Stimulated activated CD4-positive, alpha-beta T cell treated with anti-CD3 and anti-CD28 coated beads, Interleukin-1b, Interleukin-23, amount 100 ng/mL, for 48 hours (primary cell): ENCODE results near the gene ANKDD1A.

Experiments used
- DNase-seq: peaks from one replicate; pipeline ENCODE4 v3.0.0-alpha.2; 2020

ANKDD1A gene

DNA sequence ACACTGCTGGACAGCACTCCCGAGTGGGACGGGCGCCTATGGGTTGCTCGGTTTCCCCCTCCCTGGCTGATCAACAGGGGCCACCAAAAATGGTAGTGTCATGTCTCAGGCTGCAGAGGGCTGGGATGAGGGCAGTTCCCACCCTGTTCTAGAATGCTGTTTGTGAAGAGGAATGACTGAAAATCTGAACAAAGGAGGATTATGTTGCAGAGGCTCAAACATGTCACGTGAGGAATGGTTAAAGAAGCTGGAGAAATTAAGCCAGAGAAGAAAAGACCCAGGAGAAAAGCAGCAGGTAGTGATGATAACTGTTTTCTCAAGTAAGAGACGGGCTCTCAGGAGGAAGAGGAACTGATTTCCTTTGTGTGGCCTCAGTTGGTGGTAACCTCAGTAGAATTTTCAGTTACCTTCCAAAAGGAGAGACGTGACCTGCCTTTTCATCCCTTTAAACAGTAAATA lies 67.6 kb downstream of the ANKDD1A start:
- DNase-seq: no peak

DNA sequence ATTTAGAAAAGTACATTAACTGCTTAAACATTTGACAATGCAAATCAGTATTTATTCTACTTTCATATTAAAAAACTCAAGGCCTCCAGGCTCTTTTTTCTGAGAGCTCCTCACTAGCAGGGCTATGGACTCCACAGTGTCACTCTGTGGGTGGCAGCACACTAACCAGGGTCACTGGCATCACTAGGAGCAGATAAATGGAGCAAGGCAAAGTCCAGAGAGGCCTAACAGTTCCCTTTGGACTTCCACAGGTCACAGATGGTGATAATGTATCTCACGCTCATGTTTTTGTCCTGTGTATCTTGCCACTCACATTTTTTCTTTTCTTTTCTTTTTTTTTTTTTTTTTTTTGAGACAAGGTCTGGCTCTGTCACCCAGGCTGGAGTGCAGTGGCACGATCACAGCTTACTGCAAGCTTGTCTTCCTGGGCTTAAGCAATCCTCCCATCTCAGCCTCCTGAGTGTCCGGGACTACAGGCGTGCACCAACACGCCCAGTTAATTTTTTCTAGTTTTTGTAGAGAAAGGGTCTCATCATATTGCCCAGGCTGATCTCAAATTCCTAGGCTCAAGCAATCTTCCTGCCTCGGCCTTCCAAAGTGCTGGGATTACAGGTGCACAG lies 70.2 kb downstream of the ANKDD1A start:
- DNase-seq: no peak

DNA sequence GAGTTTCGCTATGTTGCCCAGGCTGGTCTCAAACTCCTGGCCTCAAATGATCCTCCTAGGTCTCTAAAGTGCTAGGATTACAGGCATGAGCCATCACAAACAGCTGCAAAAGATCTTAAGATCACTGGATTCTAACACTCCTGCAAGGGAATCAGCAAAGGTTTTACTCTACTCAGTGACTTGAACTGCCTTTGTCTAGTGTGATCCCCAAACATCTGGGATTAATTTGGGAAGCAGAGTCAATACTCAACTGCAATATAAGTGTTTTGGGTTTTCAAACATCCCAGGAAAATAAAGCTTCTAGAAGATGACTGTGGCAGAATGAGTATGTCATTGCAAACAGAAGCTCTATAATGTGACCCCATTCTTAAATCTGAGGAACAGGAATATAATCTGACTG lies 70.8 kb downstream of the ANKDD1A start:
- no peak for DNase-seq

DNA sequence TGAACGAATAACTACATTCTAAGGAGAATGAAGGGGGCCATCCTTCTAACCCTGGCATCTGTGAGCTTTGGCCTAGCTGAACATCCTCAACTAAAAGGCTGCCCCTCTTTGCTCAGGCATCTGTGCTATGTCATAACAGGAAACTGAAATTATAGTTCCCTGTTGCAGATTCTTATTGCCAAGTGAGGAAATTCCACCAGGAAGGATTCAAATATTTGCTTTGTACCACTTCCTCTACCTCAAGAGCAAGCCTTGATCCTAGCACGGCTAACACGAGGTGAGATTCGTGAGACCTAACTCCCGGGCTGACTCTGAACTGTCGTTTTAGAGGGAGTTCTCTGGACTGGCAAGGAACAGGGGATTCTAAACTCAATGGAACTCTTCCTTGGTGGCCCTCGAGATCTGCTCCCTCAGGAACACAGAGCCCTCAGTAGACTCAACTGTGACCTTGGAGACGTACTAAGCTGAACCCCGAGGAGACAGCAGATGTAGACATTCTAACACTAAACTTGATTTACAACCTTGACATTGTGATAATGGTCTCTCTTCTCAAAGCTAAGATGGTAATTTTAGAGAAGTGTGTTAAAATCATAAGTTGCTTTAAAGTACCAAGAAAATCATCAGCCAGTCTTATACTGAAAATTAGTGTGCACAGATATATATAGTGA lies 73.8 kb downstream of the ANKDD1A start:
- DNase-seq: no peak

DNA sequence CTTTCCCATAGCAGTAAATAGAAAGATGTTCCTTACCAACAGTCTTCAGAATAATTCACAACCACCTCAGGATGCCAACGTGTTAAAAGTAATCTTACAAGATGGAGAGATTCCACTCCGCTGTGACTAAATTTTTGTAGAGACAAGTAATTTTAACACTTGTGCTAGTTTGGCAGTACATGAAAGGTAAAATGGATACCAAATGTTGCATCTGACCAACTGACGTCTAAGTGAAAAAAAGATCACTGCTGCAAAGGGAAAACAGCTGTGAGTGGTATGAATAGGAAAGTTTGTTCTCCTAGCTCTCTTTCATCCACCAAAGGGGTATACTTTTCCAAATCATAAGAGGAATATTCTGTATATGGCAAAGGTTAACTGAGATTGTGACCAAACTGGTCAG lies 75.4 kb downstream of the ANKDD1A start:
- DNase-seq: no peak

DNA sequence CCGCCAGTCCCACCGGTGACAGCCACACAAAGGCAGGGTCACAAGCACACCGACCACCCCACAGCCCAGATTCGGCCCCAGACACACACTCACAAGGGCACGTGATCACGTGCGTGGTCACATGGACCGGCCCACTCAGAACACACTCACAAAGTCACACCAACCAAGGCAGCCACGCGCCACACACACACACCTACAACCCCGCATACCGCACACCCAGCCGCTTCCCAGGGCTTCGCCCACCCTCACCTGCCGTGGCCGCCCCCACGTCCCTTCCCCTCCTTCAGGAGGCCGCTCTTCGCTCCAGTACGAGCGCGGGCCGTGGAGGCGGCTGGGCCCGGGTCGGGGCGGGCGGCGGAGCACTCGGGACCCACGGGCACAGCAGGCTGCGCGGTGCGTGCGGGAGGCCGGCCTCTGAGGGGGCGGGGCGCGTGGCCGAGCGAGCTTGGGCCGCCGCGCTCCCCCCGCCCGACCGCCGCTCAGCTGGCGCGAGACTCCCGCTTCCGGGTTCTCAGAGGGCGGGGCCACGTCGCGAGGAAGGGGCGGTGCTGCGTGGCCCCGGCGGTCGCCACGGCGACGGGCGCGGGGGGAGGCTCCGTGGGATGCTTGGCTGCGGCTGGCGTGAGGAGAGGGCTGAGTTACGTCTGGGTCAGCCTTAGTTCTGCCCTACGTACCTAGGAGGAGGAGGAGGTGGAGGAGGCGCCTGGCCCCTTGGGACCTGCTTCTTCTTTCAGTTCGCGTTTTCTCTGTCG lies 77.9 kb downstream of the ANKDD1A start, which contains the start of gene SPG21:
Gene SPG21, minus strand, starts transcription at position 499 of the 752 bp plus-strand sequence. CDS start 6,345 bp downstream, outside the sequence.
- DNase-seq: peak; percentile 91

DNA sequence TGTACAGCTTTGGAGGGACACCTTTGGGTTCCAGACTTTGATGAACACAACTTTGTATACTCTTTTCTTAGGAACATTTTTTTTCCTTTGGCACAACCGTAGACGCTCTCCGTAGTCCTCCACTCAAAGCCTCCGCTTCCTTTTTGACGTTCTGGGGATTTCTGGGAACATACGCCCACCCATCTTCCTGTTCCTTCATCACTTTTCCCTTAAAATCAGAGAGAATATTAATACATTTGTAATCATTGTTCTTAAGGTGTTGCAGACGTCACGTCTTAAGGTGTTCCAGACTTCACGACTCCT lies 78.4 kb downstream of the ANKDD1A start:
- DNase-seq: no peak

DNA sequence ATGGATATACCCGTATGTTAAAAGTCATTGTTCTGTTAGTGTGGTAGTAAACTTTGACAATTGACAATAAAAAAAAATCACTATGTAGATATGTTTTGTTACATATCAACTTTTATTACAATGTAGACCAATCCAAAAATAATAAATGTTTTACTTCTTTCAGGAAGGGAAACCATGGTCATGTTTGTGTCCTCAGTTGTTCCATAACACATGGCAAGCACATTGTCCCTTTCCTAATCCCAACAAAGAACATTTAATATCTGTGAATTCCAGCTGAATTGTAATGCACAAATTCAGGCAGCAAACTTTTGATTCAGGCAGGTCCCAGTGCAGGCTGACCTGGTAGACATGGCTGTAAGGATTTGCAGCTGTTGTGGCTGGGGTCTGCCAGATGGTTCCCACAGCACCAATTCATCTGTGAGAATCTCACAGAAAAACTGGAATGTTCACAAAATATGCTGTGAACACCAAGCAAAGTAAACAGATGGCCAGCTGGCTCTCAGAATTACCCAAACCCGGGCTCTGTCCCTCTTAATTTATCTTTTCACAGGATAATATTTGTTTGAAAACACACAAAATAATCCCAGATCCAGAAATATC lies 79.9 kb downstream of the ANKDD1A start:
- DNase-seq: no peak

DNA sequence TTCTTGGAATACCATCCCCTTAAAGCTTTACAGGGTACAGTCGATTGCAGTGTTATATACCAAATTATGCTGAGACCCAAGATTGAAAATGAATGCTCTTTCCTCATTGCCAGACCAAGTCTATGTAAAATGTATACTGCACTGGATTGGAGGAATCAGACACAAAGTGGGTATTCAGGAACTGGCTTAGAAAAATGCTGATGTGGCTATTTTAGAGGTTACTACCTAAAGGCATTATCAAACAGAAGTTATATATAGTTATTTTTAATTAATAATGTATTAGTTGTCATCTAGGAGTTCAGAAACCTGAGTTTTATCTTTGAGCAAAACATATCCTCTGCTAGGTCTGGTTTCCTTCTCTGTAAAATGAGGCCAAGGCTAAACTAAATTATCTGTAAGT lies 81.6 kb downstream of the ANKDD1A start:
- DNase-seq: no peak

DNA sequence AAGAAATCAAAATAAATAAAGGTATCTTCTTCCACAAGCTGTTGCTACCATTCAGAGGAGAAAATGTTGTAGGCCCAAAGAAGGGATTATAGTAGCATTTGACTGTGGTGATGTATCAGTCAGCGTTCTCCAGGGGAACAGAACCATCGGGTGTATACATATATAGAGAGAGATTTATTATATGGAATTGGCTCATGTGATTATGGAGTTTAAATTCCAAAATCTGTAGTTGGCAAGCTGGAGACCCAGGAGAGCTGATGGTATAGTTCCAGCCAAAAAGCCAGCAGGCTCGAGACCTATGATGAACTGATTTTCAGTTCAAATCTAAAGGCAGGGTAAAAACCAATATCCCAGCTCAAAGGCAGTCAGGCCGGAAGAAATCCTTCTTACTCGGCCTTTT lies 85.4 kb downstream of the ANKDD1A start:
- DNase-seq: no peak

DNA sequence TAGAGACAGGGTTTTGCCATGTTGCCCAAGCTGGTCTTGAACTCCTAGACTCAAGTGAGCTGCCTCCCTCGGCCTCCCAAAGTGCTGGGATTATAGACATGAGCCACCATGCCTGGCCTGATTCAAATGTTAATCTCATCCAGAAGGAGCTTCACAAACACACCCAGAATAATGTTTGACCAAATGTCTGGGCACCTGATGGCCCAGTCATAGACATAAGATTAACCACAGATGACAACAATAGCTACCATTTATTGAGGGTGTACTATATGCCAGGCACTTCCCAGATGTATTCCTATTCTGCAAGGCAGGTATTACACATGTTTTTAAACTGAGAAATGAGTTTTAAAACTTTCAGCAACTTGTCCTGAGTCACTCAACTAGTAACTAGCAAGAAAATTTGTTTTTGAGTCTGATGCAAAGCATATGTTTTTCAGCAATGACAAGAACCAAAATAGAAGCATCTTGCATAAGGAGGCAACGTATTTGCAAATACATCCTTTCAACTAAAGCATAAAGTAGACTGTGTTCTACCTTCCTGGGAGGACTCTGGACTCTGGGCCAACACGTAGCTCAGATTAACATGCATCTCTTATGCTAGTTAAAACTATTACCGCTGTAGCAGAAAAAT lies 86.2 kb downstream of the ANKDD1A start:
- DNase-seq: no peak

DNA sequence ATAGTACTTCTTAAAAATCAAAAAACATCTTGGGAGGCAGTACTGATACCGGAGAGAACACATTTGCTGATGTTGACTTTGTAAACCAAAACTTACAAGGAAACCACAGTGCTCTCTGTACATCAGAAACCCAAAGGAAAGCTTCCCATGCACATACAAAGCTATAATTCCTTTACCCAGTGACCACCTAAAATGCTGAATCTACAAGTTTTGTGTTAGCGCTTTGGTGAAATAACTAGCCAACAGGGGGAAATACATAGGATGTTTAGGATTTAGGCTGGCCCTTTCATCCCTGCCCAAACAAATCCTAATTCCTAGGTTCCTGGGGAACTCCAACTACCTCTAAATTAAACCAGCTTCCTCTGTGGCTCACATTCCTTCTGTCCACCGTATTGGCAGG lies 93.3 kb downstream of the ANKDD1A start:
- DNase-seq: no peak

DNA sequence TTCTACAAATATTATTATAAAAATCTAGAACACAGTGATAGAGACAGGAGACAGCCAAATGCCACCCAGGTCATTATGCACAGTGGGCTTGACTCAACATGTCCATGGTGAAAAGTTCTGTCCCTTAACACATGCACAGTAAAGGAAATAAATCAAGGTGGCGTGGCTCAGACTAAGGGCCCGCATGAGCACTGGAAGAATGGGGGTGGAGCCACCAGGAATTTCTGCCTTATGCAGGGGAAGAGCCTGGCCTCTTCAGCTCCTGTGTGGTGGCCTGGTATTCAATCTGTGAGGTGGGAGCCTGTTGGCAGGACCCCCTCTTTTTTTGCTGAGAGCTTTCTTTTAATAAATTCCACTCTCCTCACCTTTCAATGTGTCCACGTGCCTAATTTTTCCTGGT lies 95.2 kb downstream of the ANKDD1A start:
- DNase-seq: no peak
